K562 (cell line): Measurements from ENCODE around the gene ANO2. TPM values are rescaled to one million over a fixed set of nuclear protein-coding genes. Genes with fewer than 3 reads are reported as not detected.

Experiments
- ATAC-seq: fragments of 200-7000 bp; cut with Tn5 transposase; 3 replicates; pipeline ENCODE4 v1.9.1; 2020; ENCODE audit warnings: moderate library complexity
- BruUV-seq: library from RNA; stranded (reverse); fragments of 400-500 nt; replicated peaks from 2 replicates; lab custom pipeline; 2021; lab: Mats Ljungman, UMichigan
- CTCF ChIA-PET: fragments of 300-600 bp; formaldehyde crosslinking; extraction: SDS; loops from one replicate; lab custom pipeline; 2021; ENCODE audit warnings: low intra/inter-chr PET ratio; lab: Yijun Ruan, JAX
- POLR2A ChIA-PET: fragments of 300-600, 350-650 bp; sonication (Branson Sonifier 250); formaldehyde crosslinking; extraction: SDS; loops from one replicate; lab custom pipeline; 2021; ENCODE audit warnings: antibody characterized with exemption, inconsistent platforms; lab: Yijun Ruan, JAX
- DNase-seq, 4 experiments: peaks; one replicate each; pipeline versions ENCODE4 v3.0.0 to v3.0.0-alpha.2; 2011 to 2018; ENCODE audit warnings: low spot score in 3 of 4, mixed read lengths in 3 of 4; ENCODE audit errors: extremely low read depth in 1 of 4
- FAIRE-seq: peaks from 2 replicates; lab custom pipeline; 2011; peaks lifted over from hg19 to GRCh38; lab: Jason Lieb, UNC
- H2AFZ ChIP-seq: 2 replicates; pipeline ENCODE4 v1.6.0; 2011; ENCODE audit warnings: low read depth, low read length, control low read depth, inconsistent platforms
- H3K27ac ChIP-seq: fragments of 200-600 bp; 3 replicates; pipeline ENCODE4 v1.8.0; 2011; ENCODE audit warnings: low read depth, mild to moderate bottlenecking, control low read depth, inconsistent platforms, low read length, moderate library complexity, mixed read lengths; ENCODE audit errors: extremely low read depth
- H3K27me3 ChIP-seq, 2 experiments: fragments of 300-600 bp in 1 of 2; 2 replicates in 1 of 2; 3 replicates in 1 of 2; pipeline versions ENCODE4 v1.6.0 to v1.8.0; 2011; ENCODE audit warnings: inconsistent platforms in 2 of 2, low read length in 2 of 2, mild to moderate bottlenecking in 1 of 2, mixed read lengths in 1 of 2, moderate library complexity in 1 of 2; ENCODE audit not compliant: control insufficient read depth in 2 of 2, insufficient read depth in 2 of 2
- H3K36me3 ChIP-seq: fragments of 300-600 bp; 3 replicates; pipeline ENCODE4 v1.8.0; 2011; ENCODE audit warnings: mild to moderate bottlenecking, low read length, inconsistent platforms; ENCODE audit not compliant: control insufficient read depth, insufficient read depth
- H3K4me1 ChIP-seq, 2 experiments: fragments of 200-600 bp in 1 of 2; replicated peaks in 1 of 2; 2 replicates in 1 of 2; 3 replicates in 1 of 2; pipeline versions ENCODE4 v1.5.1 to v1.8.0; 2011; ENCODE audit warnings: inconsistent platforms in 2 of 2, low read length in 2 of 2, mild to moderate bottlenecking in 1 of 2, mixed read lengths in 1 of 2, moderate library complexity in 1 of 2; ENCODE audit not compliant: control insufficient read depth in 2 of 2, insufficient read depth in 2 of 2
- H3K4me2 ChIP-seq: 2 replicates; pipeline ENCODE4 v1.6.1; 2011; ENCODE audit warnings: low read length, control low read depth, inconsistent platforms, mixed read lengths; ENCODE audit not compliant: insufficient read depth
- H3K4me3 ChIP-seq: fragments of 200-600 bp; sonication (generic), shearing (Covaris generic); 2 replicates; pipeline ENCODE4 v1.5.1; 2016; ENCODE audit warnings: control low read depth, inconsistent platforms
- H3K79me2 ChIP-seq: fragments of 200-600 bp; 3 replicates; pipeline ENCODE4 v1.8.0; 2011; ENCODE audit warnings: low read length, inconsistent platforms; ENCODE audit not compliant: control insufficient read depth, insufficient read depth
- H3K9ac ChIP-seq, 2 experiments: 2 replicates each; pipeline versions ENCODE4 v1.6.0 to v1.6.1; 2011; ENCODE audit warnings: low read depth in 2 of 2, low read length in 2 of 2, control low read depth in 1 of 2, inconsistent platforms in 1 of 2, mild to moderate bottlenecking in 1 of 2, mixed read lengths in 1 of 2; ENCODE audit not compliant: insufficient read depth in 1 of 2
- H3K9me1 ChIP-seq: one replicate; pipeline ENCODE4 v1.6.0; 2011; ENCODE audit warnings: inconsistent platforms, mild to moderate bottlenecking, low read length, moderate library complexity; ENCODE audit not compliant: control insufficient read depth, insufficient read depth
- H3K9me3 ChIP-seq: replicated peaks from 2 replicates; pipeline ENCODE4 v1.5.1; 2011; ENCODE audit warnings: low read depth, low read length, inconsistent platforms; ENCODE audit not compliant: control insufficient read depth, insufficient read depth
- H4K20me1 ChIP-seq: replicated peaks from 2 replicates; pipeline ENCODE4 v1.6.1; 2011; ENCODE audit warnings: low read length, inconsistent platforms, mixed read lengths; ENCODE audit not compliant: control insufficient read depth, insufficient read depth
- E2F3 ChIP-seq: fragments of 250-450 bp; sonication (Bioruptor Pico); IDR thresholded peaks from 2 replicates; pipeline ENCODE4 v1.4.0; 2020; ENCODE audit warnings: mild to moderate bottlenecking
- KAT7 ChIP-seq: sonication (generic); formaldehyde crosslinking; IDR thresholded peaks from 2 replicates; pipeline ENCODE4 v1.8.0; 2022; ENCODE audit warnings: missing genetic modification reagents, mild to moderate bottlenecking, borderline replicate concordance
- ZMIZ1 ChIP-seq, 2 experiments: fragments of 150-350 bp in 1 of 2; IDR thresholded peaks; 2 replicates each; pipeline ENCODE4 v1.6.1; 2012 to 2016; ENCODE audit warnings: low read depth in 2 of 2, low read length in 2 of 2, mild to moderate bottlenecking in 1 of 2, moderate library complexity in 1 of 2
- WGBS: fragments of 100-300 bp; shearing (Covaris generic); methylation state at CpG from one replicate; pipeline ENCODE4 v1.1.6; 2016; ENCODE audit warnings: low coverage, mixed read lengths; ENCODE audit not compliant: insufficient coverage; ENCODE audit errors: missing lambda C conversion rate; 5-methylcytosine and 5-hydroxymethylcytosine counted together
- in situ Hi-C: fragments of 300-500 bp; cut with MboI; formaldehyde crosslinking; loops from 4 replicates; pipeline ENCODE4 v1.15.0; 2018; ENCODE audit warnings: inconsistent platforms, mixed read lengths
- intact Hi-C: fragments of 100-400 bp; cut with micrococcal nuclease; formaldehyde crosslinking; loops from 2 replicates; pipeline ENCODE4 v1.14.2; 2022
- polyA plus RNA-seq, 8 experiments: library from polyadenylated mRNA; depleted of rRNA in 4 of 8; stranded (reverse) in 5 of 8; unstranded in 3 of 8; fragments of >200 nt; fragmentation: Nextera tagmentation in 2 of 8; fragmentation: Illumina TruSeq in 1 of 8; extraction: Ambion mirVana in 2 of 8; extraction: Trizol in 1 of 8; gene quantifications; 2 replicates each; pipeline versions ENCODE4 v1.2.1 to v1.2.3, GENCODE V29; 2011 to 2014; ENCODE audit warnings: inconsistent platforms in 1 of 8, missing spikeins in 1 of 8
- total RNA-seq, 7 experiments: library from RNA; depleted of rRNA in 6 of 7; stranded (reverse); fragments of >200 nt in 6 of 7; fragmentation: Illumina TruSeq in 2 of 7; extraction: Trizol in 2 of 7; gene quantifications; 2 replicates each; pipeline versions ENCODE4 v1.2.1 to v1.2.3, GENCODE V29; 2011 to 2021; ENCODE audit warnings: low replicate concordance in 1 of 7
- TF ChIP-seq, protein P1 (sequence below), 2 experiments: fragments of 450-650 bp in 1 of 2; sonication (generic) in 1 of 2; formaldehyde crosslinking in 1 of 2; IDR thresholded peaks; 2 replicates each; pipeline versions ENCODE4 v1.7.1 to v1.9.0; 2016 to 2022; ENCODE audit warnings: inconsistent platforms in 1 of 2, mild to moderate bottlenecking in 1 of 2, missing genetic modification reagents in 1 of 2
- TF ChIP-seq, protein P2 (sequence below): sonication (generic); formaldehyde crosslinking; IDR thresholded peaks from 2 replicates; pipeline ENCODE4 v1.8.0; 2022; ENCODE audit warnings: missing genetic modification reagents, mild to moderate bottlenecking, borderline replicate concordance

Gene ANO2
- total and polyA plus RNA-seq, 9 of the 15 experiments (the other 6 are each of a cell fraction or from before 2014, with no cell fraction given), result 0.64 TPM; not detected in 8

DNA sequence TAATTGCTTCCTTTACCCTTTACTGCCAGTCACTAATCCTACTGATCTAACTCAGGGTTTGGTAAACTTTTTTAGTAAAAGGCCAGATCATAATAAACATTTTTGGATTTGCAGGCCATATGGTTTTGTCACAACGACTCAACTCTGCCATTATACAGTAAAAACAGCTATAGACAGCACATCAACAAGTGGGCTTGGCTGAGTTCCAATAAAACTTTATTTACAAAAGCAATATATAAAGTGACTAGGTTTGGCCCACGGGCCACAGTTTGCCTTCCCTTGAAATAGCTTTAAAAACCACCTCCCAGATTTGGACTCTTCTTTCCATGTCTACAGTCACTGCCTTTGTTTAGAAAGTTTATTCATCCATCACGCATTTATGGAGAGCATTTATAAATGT lies 366.3 kb downstream of the ANO2 start:
- no peak for TF ChIP-seq KAT7 (CRISPR knock-in tag)
- TF ChIP-seq, protein P1, sequence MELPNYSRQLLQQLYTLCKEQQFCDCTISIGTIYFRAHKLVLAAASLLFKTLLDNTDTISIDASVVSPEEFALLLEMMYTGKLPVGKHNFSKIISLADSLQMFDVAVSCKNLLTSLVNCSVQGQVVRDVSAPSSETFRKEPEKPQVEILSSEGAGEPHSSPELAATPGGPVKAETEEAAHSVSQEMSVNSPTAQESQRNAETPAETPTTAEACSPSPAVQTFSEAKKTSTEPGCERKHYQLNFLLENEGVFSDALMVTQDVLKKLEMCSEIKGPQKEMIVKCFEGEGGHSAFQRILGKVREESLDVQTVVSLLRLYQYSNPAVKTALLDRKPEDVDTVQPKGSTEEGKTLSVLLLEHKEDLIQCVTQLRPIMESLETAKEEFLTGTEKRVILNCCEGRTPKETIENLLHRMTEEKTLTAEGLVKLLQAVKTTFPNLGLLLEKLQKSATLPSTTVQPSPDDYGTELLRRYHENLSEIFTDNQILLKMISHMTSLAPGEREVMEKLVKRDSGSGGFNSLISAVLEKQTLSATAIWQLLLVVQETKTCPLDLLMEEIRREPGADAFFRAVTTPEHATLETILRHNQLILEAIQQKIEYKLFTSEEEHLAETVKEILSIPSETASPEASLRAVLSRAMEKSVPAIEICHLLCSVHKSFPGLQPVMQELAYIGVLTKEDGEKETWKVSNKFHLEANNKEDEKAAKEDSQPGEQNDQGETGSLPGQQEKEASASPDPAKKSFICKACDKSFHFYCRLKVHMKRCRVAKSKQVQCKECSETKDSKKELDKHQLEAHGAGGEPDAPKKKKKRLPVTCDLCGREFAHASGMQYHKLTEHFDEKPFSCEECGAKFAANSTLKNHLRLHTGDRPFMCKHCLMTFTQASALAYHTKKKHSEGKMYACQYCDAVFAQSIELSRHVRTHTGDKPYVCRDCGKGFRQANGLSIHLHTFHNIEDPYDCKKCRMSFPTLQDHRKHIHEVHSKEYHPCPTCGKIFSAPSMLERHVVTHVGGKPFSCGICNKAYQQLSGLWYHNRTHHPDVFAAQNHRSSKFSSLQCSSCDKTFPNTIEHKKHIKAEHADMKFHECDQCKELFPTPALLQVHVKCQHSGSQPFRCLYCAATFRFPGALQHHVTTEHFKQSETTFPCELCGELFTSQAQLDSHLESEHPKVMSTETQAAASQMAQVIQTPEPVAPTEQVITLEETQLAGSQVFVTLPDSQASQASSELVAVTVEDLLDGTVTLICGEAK (IDR thresholded peaks at IDR 0.05), result peak; percentile 53; the same call in 1 of the 2 replicates
- TF ChIP-seq, protein P1 (CRISPR knock-in tag; IDR thresholded peaks at IDR 0.05), result no peak
- no peak for TF ChIP-seq E2F3 (CRISPR knock-in tag)
- TF ChIP-seq, protein P2, sequence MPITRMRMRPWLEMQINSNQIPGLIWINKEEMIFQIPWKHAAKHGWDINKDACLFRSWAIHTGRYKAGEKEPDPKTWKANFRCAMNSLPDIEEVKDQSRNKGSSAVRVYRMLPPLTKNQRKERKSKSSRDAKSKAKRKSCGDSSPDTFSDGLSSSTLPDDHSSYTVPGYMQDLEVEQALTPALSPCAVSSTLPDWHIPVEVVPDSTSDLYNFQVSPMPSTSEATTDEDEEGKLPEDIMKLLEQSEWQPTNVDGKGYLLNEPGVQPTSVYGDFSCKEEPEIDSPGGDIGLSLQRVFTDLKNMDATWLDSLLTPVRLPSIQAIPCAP (CRISPR knock-in tag), result no peak
- TF ChIP-seq ZMIZ1 (IDR thresholded peaks at IDR 0.05; ENCODE audit: low read depth in 2 of 2, low read length in 2 of 2), result no peak
- WGBS, result 0% methylated on average over 3 of the region's 3 CpGs

More for the DNA sequence above, 366.3 kb downstream of the ANO2 start:
- no TSS peak for BruUV-seq
- H3K4me3 ChIP-seq, result no peak overlapping the region
- no peak overlapping the region for H3K9ac ChIP-seq
- intact Hi-C loops (no loop called here), in situ Hi-C loops (no loop called here)
- no peaks in the 10 kb centered on the region for H4K20me1 ChIP-seq
- no peaks in the 10 kb centered on the region for H3K79me2 ChIP-seq
- H3K36me3 ChIP-seq, result no peaks in the 10 kb centered on the region
- H3K4me1 ChIP-seq, result no peaks in the 10 kb centered on the region
- POLR2A ChIA-PET, result no interaction called here
- H2AFZ ChIP-seq, result no peak overlapping the region
- no peak for ATAC-seq
- FAIRE-seq, result no peak
- no peak overlapping the region for H3K27ac ChIP-seq
- CTCF ChIA-PET, result no interaction called here
- no peak for DNase-seq
- H3K27me3 ChIP-seq, result peaks cover 7 to 36% of the 10 kb centered on the region in 2 experiments; a peak in 4 of 5 replicates
- no peaks in the 10 kb centered on the region for H3K9me1 ChIP-seq
- no peaks in the 10 kb centered on the region for H3K9me3 ChIP-seq
- H3K4me2 ChIP-seq, result no peak overlapping the region
